B cell (primary cell): ENCODE results near the gene MAZ. TPM values are rescaled to one million over a fixed set of nuclear protein-coding genes. Genes with fewer than 3 reads are reported as not detected.

Source experiments
- ATAC-seq: fragments of 200-7000 bp; cut with Tn5 transposase; one replicate; pipeline ENCODE4 v1.10.0; 2021; ENCODE audit warnings: low read depth, mild to moderate bottlenecking, moderate number of reproducible peaks, moderate library complexity
- CTCF ChIA-PET: fragments of 350-600 bp; sonication (Branson Sonifier 250); formaldehyde crosslinking; loops from one replicate; lab custom pipeline; 2021; ENCODE audit warnings: antibody characterized with exemption, inconsistent platforms; lab: Charles Lee
- POLR2A ChIA-PET: fragments of 350-600 bp; sonication (Branson Sonifier 250); formaldehyde crosslinking; loops from one replicate; lab custom pipeline; 2021; ENCODE audit warnings: antibody characterized with exemption; lab: Charles Lee
- DNase-seq: peaks from one replicate; pipeline ENCODE4 v3.0.0; 2013
- H2AFZ ChIP-seq: 2 replicates; pipeline ENCODE4 v1.6.1; 2012; ENCODE audit warnings: mild to moderate bottlenecking, low read depth, low read length; ENCODE audit not compliant: insufficient read depth, poor library complexity, severe bottlenecking
- H3K27ac ChIP-seq, 2 donors: 1 replicate in 1 of 2; 2 replicates in 1 of 2; pipeline ENCODE4 v1.5.1; 2012 to 2013; ENCODE audit warnings: low read length in 2 of 2, mild to moderate bottlenecking in 2 of 2, moderate library complexity in 1 of 2
- H3K27me3 ChIP-seq, 4 experiments: fragments of 200-600 bp in 1 of 4; sonication (generic) in 1 of 4; replicated peaks in 1 of 4; 1 replicate in 2 of 4; 2 replicates in 2 of 4; pipeline versions ENCODE4 v1.6.1 to v1.7.0; 2013 to 2016; ENCODE audit warnings: low read length in 3 of 4, mild to moderate bottlenecking in 2 of 4, mixed read lengths in 1 of 4, moderate library complexity in 1 of 4; ENCODE audit not compliant: insufficient read depth in 4 of 4, control insufficient read depth in 3 of 4; ENCODE audit errors: control extremely low read depth in 1 of 4
- H3K36me3 ChIP-seq, 2 experiments: replicated peaks in 1 of 2; 1 replicate in 1 of 2; 2 replicates in 1 of 2; pipeline versions ENCODE4 v1.6.1 to v1.7.1; 2013; ENCODE audit warnings: low read length in 1 of 2; ENCODE audit not compliant: insufficient read depth in 2 of 2, control insufficient read depth in 1 of 2; ENCODE audit errors: control extremely low read depth in 1 of 2, extremely low read depth in 1 of 2
- H3K4me1 ChIP-seq, 2 donors: fragments of 200-600 bp in 1 of 2; sonication (generic) in 1 of 2; 1 replicate in 1 of 2; 2 replicates in 1 of 2; pipeline versions ENCODE4 v1.5.1 to v1.6.1; 2013 to 2017; ENCODE audit warnings: low read length in 2 of 2; ENCODE audit not compliant: control insufficient read depth in 2 of 2, insufficient read depth in 2 of 2
- H3K4me2 ChIP-seq: replicated peaks from 2 replicates; pipeline ENCODE3; 2012; ENCODE audit warnings: mild to moderate bottlenecking, low read depth, low read length; ENCODE audit not compliant: poor library complexity, severe bottlenecking
- H3K4me3 ChIP-seq, 5 experiments: fragments of 200-600 bp in 1 of 5; sonication (generic) in 1 of 5; 1 replicate in 3 of 5; 2 replicates in 2 of 5; pipeline versions ENCODE4 v1.5.1 to v1.7.0; 2011 to 2016; ENCODE audit warnings: low read length in 4 of 5, mild to moderate bottlenecking in 4 of 5, low read depth in 2 of 5, control low read depth in 1 of 5, moderate library complexity in 1 of 5; ENCODE audit not compliant: insufficient read depth in 1 of 5; ENCODE audit errors: control extremely low read depth in 1 of 5, extremely low read depth in 1 of 5
- H3K79me2 ChIP-seq: fragments of 200-600 bp; sonication (generic); one replicate; pipeline ENCODE4 v1.6.0; 2016; ENCODE audit warnings: low read length; ENCODE audit not compliant: control insufficient read depth, insufficient read depth
- H3K9ac ChIP-seq: fragments of 200-600 bp; sonication (generic); 2 replicates; pipeline ENCODE4 v1.6.1; 2017; ENCODE audit warnings: mild to moderate bottlenecking, low read length, moderate library complexity
- H3K9me3 ChIP-seq, 3 donors: one replicate each; pipeline versions ENCODE4 v1.6.1 to v1.7.1; 2013; ENCODE audit warnings: low read length in 2 of 3; ENCODE audit not compliant: control insufficient read depth in 2 of 3, insufficient read depth in 1 of 3; ENCODE audit errors: control extremely low read depth in 1 of 3
- H4K20me1 ChIP-seq: 2 replicates; pipeline ENCODE4 v1.6.0; 2012; ENCODE audit warnings: mild to moderate bottlenecking, low read length; ENCODE audit not compliant: insufficient read depth, control insufficient read depth, poor library complexity, severe bottlenecking
- H3K27ac Mint-ChIP-seq: one replicate; pipeline ENCODE4 v1.8.0; 2021; ENCODE audit warnings: mixed read lengths
- H3K27me3 Mint-ChIP-seq: one replicate; pipeline ENCODE4 v1.8.0; 2021; ENCODE audit warnings: mixed read lengths
- H3K4me1 Mint-ChIP-seq: one replicate; pipeline ENCODE4 v1.8.0; 2021; ENCODE audit warnings: mixed read lengths
- H3K4me3 Mint-ChIP-seq: one replicate; pipeline ENCODE4 v1.8.0; 2021; ENCODE audit warnings: mixed read lengths
- H3K9me3 Mint-ChIP-seq: one replicate; pipeline ENCODE4 v1.8.0; 2022; ENCODE audit warnings: mixed read lengths; ENCODE audit not compliant: insufficient read depth
- EZH2 ChIP-seq: IDR thresholded peaks from 2 replicates; pipeline ENCODE4 v1.6.1; 2012; ENCODE audit warnings: borderline replicate concordance, low read depth, mild to moderate bottlenecking, moderate library complexity, low read length; ENCODE audit not compliant: insufficient read depth, poor library complexity, severe bottlenecking
- WGBS: methylation state at CpG from one replicate; pipeline ENCODE4 v1.1.5; 2013; ENCODE audit warnings: missing lambda C conversion rate; ENCODE audit not compliant: insufficient coverage; 5-methylcytosine and 5-hydroxymethylcytosine counted together
- intact Hi-C: fragments of 100-400 bp; cut with micrococcal nuclease; formaldehyde crosslinking; loops from one replicate; pipeline ENCODE4 v1.10.0; 2022
- polyA minus RNA-seq: library from RNA; depleted of rRNA, polyadenylated mRNA; stranded (reverse); fragments of >200 nt; gene quantifications from 2 replicates; pipeline ENCODE4 v1.2.3, GENCODE V29; 2012
- polyA plus RNA-seq: library from polyadenylated mRNA; depleted of rRNA; stranded (reverse); fragments of >200 nt; gene quantifications from 2 replicates; pipeline ENCODE4 v1.2.3, GENCODE V29; 2012
- total RNA-seq, 2 donors: library from RNA; stranded (reverse); fragments of 120-200 nt in 1 of 2; gene quantifications; 1 replicate in 1 of 2; 2 replicates in 1 of 2; pipeline versions ENCODE4 v1.2.3 to v1.2.4, GENCODE V29; 2013 to 2022
- TF ChIP-seq, protein P1 (sequence below): fragments of 200-600 bp; IDR thresholded peaks from one replicate; pipeline ENCODE4 v1.8.0; 2022; ENCODE audit warnings: antibody characterized with exemption, mild to moderate bottlenecking

MAZ gene
- total RNA-seq (189 and 198 TPM in 2 replicates), polyA plus RNA-seq (109 and 170 TPM in 2 replicates), polyA minus RNA-seq (195 and 253 TPM in 2 replicates)
- 100 TPM for total RNA-seq (2013)

- no peaks in the 10 kb centered on the region for H3K9me3 ChIP-seq
- Mint-ChIP-seq H3K27me3 (no peaks in the 10 kb centered on the region), H3K4me3 (peak within 1 kb of the TSS; percentile 98), H3K27ac (peak within 1 kb of the TSS; percentile 100), H3K4me1 (peaks cover 50% of the 10 kb centered on the region), H3K9me3 (no peaks in the 10 kb centered on the region)
- ChIA-PET POLR2A (interaction anchor here (0.6 to 4.3 kb wide), 11 partner anchors 10 to 572 kb away, joined by 3 to 31 read pairs (median 5); partner anchors contain the start of genes C16orf54, KIF22 and PAGR1), CTCF (interaction anchor here (2.0 to 3.8 kb wide), 4 partner anchors 12 to 105 kb away, joined by 15 to 66 read pairs (median 38); partner anchors contain the start of genes KIF22, MVP and PAGR1)
- peak within 1 kb of the TSS; percentile 85 for H3K9ac ChIP-seq
- TF ChIP-seq, protein P1, sequence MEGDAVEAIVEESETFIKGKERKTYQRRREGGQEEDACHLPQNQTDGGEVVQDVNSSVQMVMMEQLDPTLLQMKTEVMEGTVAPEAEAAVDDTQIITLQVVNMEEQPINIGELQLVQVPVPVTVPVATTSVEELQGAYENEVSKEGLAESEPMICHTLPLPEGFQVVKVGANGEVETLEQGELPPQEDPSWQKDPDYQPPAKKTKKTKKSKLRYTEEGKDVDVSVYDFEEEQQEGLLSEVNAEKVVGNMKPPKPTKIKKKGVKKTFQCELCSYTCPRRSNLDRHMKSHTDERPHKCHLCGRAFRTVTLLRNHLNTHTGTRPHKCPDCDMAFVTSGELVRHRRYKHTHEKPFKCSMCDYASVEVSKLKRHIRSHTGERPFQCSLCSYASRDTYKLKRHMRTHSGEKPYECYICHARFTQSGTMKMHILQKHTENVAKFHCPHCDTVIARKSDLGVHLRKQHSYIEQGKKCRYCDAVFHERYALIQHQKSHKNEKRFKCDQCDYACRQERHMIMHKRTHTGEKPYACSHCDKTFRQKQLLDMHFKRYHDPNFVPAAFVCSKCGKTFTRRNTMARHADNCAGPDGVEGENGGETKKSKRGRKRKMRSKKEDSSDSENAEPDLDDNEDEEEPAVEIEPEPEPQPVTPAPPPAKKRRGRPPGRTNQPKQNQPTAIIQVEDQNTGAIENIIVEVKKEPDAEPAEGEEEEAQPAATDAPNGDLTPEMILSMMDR = no peak
- TF ChIP-seq EZH2 = no peak
- ATAC-seq (peak; percentile 18), DNase-seq (peak; percentile 81)
- peak within 1 kb of the TSS; percentile 78 for H2AFZ ChIP-seq
- peaks cover 37% of the 10 kb centered on the region for H3K79me2 ChIP-seq
- H3K27ac ChIP-seq = peak within 1 kb of the TSS; percentile 89 to 91
- H3K36me3 ChIP-seq = peaks cover 4 to 23% of the 10 kb centered on the region in 2 experiments
- intact Hi-C loops = loop anchor here (5.0 kb wide), 1 partner anchor 104 kb away; no protein-coding TSS in a partner anchor
- under 1% methylated on average over 19 of the region's 67 CpGs for WGBS
- H3K4me2 ChIP-seq = peak within 1 kb of the TSS; percentile 99
- no peaks in the 10 kb centered on the region for H3K27me3 ChIP-seq
- H4K20me1 ChIP-seq = peaks cover 36% of the 10 kb centered on the region
- peaks cover 49 to 54% of the 10 kb centered on the region in 2 donors for H3K4me1 ChIP-seq
- peak within 1 kb of the TSS; percentile 25 to 95 (median 89) for H3K4me3 ChIP-seq
Measured at GRCh38 chr16:29806099-29806579, at the start of gene MAZ. Gene MAZ (plus strand): TSS chr16:29806529. CDS start chr16:29806702, 173 bp downstream.

DNA sequence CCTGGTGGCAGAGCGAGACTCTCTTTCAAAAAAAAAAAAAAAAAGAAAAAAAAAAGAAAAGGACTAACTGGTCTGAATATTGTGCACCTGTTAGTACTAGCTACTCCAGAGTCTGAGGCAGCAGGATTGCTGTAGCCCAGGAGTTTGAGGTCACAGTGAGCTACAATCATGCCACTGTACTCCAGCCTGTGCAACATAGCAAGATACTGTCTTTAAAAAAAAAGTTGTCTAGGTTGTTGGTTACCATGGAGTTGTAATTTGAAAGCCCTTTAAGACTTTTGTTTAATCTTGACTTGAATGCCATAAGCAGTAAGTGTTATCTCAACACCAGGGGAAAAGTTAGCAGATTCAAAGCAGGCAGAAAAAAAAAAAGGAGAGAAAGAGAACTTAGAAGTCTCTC is 49.7 kb upstream of the MAZ start:
- H3K9me3 ChIP-seq = peaks cover 0 to 1% (median 0%) of the 10 kb centered on the region in 3 donors
- Mint-ChIP-seq H3K27ac (no peak overlapping the region), H3K4me1 (peaks cover 16% of the 10 kb centered on the region), H3K4me3 (no peak overlapping the region), H3K9me3 (no peaks in the 10 kb centered on the region), H3K27me3 (no peaks in the 10 kb centered on the region)
- POLR2A ChIA-PET = interaction anchor here (0.7 to 3.1 kb wide), 2 partner anchors 15 to 34 kb away, joined by 5 to 10 read pairs; partner anchors contain the start of gene KIF22
- DNase-seq (no peak), ATAC-seq (no peak)
- H3K27me3 ChIP-seq = no peaks in the 10 kb centered on the region
- TF ChIP-seq, protein P1 = no peak
- TF ChIP-seq EZH2 = no peak
- H3K27ac ChIP-seq = no peak overlapping the region
- H3K36me3 ChIP-seq = no peaks in the 10 kb centered on the region
- peaks cover 10 to 27% of the 10 kb centered on the region in 2 donors for H3K4me1 ChIP-seq
- intact Hi-C loops = no loop called here
- H3K79me2 ChIP-seq = no peaks in the 10 kb centered on the region
- CTCF ChIA-PET = interaction anchor here (1.2 to 1.3 kb wide), 2 partner anchors 27 to 33 kb away, joined by 4 read pairs; no protein-coding TSS in a partner anchor
- no peak overlapping the region for H2AFZ ChIP-seq
- no peaks in the 10 kb centered on the region for H4K20me1 ChIP-seq
- no peak overlapping the region for H3K4me3 ChIP-seq
- no peak overlapping the region for H3K4me2 ChIP-seq
- WGBS = no CpG with 5 or more reads among the region's 1 CpG
- no peak overlapping the region for H3K9ac ChIP-seq
